NCI-H748 treated with DMSO at 0.1 percent for 48 hours (cell line): Measurements from ENCODE around the gene LYPD5.
A peak's percentile ranks its signal among the peaks of the same experiment; 100 is the strongest.
"Not testable (repeated sequence)": the region's sequence is repeated elsewhere in the genome, so short reads cannot be mapped to it uniquely, and the experiment has no call there.

Experiments used
- DNase-seq: peaks from one replicate; lab custom pipeline; 2025; lab: John Stamatoyannopoulos, UW

Gene LYPD5

GRCh38 chr19:43778651-43779050 is 23.6 kb downstream of the LYPD5 start:
- peak; percentile 42 for DNase-seq

- DNase-seq = no peak
Measured at GRCh38 chr19:43777163-43777695, 25.0 kb downstream of the LYPD5 start.

- no peak for DNase-seq
Measured at GRCh38 chr19:43776286-43776685, 26.0 kb downstream of the LYPD5 start.

GRCh38 chr19:43775299-43775890 is 26.9 kb downstream of the LYPD5 start:
- no peak for DNase-seq

GRCh38 chr19:43774940-43775258 is 27.3 kb downstream of the LYPD5 start:
- DNase-seq = not testable (repeated sequence)

- no peak for DNase-seq
Measured at GRCh38 chr19:43774103-43774939, 27.9 kb downstream of the LYPD5 start.

- DNase-seq = no peak
Measured at GRCh38 chr19:43773725-43774102, 28.5 kb downstream of the LYPD5 start.

GRCh38 chr19:43769256-43769655 is 33.0 kb downstream of the LYPD5 start:
- DNase-seq = no peak

- no peak for DNase-seq
Measured at GRCh38 chr19:43768273-43769050, 33.8 kb downstream of the LYPD5 start.

GRCh38 chr19:43767818-43768217 is 34.4 kb downstream of the LYPD5 start:
- DNase-seq = no peak

- no peak for DNase-seq
Measured at GRCh38 chr19:43767316-43767715, 34.9 kb downstream of the LYPD5 start.

- no peak for DNase-seq
Measured at GRCh38 chr19:43766755-43767043, 35.5 kb downstream of the LYPD5 start.

GRCh38 chr19:43765109-43765876 is 37.0 kb downstream of the LYPD5 start:
- DNase-seq = no peak

- not testable (repeated sequence) for DNase-seq
Measured at GRCh38 chr19:43764684-43765083, 37.6 kb downstream of the LYPD5 start.

- no peak for DNase-seq
Measured at GRCh38 chr19:43763473-43763939, 38.7 kb downstream of the LYPD5 start.

- no peak for DNase-seq
Measured at GRCh38 chr19:43762814-43763213, 39.4 kb downstream of the LYPD5 start.

- DNase-seq = no peak
Measured at GRCh38 chr19:43760941-43761340, 41.3 kb downstream of the LYPD5 start.

- no peak for DNase-seq
Measured at GRCh38 chr19:43759515-43759914, 42.7 kb downstream of the LYPD5 start.

- peak; percentile 93 for DNase-seq
Measured at GRCh38 chr19:43755256-43755801, 46.9 kb downstream of the LYPD5 start.

GRCh38 chr19:43754503-43755255 is 47.6 kb downstream of the LYPD5 start, which contains the start of gene SMG9:
Gene SMG9, minus strand, starts transcription at chr19:43754962. Its CDS starts 4,221 bp downstream, at chr19:43750741.
- DNase-seq = peak; percentile 96

GRCh38 chr19:43754253-43754502 is 48.1 kb downstream of the LYPD5 start:
- no peak for DNase-seq
